HepG2 (cell line): ENCODE measurements around the gene ZBP1. TPM values are rescaled to one million over a fixed set of nuclear protein-coding genes. Genes with fewer than 3 reads are reported as not detected.

Experiments
- EP300 ChIP-seq, 3 experiments: sonication (generic) in 1 of 3; formaldehyde crosslinking in 1 of 3; IDR thresholded peaks; 2 replicates each; pipeline versions ENCODE4 v1.5.1 to v1.6.1; 2011 to 2020; ENCODE audit warnings: low read depth in 2 of 3, low read length in 2 of 3, borderline replicate concordance in 1 of 3, improper control_type of control experiment in 1 of 3, mild to moderate bottlenecking in 1 of 3, missing genetic modification reagents in 1 of 3, moderate library complexity in 1 of 3
- IRF2 ChIP-seq: IDR thresholded peaks from 2 replicates; pipeline ENCODE4 v1.6.1; 2018; ENCODE audit warnings: missing genetic modification reagents, missing compliant biosample characterization
- KDM2A ChIP-seq: sonication (generic); formaldehyde crosslinking; IDR thresholded peaks from 2 replicates; pipeline ENCODE4 v1.4.0; 2020; ENCODE audit warnings: low read depth, missing genetic modification reagents, borderline replicate concordance
- MYNN ChIP-seq: sonication (generic); formaldehyde crosslinking; IDR thresholded peaks from 2 replicates; pipeline ENCODE4 v1.4.0; 2020; ENCODE audit warnings: mild to moderate bottlenecking, low read depth, missing genetic modification reagents
- RARA ChIP-seq: IDR thresholded peaks from 2 replicates; pipeline ENCODE4 v1.6.1; 2016; ENCODE audit warnings: missing genetic modification reagents, missing compliant biosample characterization
- SALL1 ChIP-seq: sonication (generic); formaldehyde crosslinking; IDR thresholded peaks from 2 replicates; pipeline ENCODE4 v1.8.0; 2022; ENCODE audit warnings: mild to moderate bottlenecking, missing genetic modification reagents
- TARDBP ChIP-seq: sonication (generic); formaldehyde crosslinking; IDR thresholded peaks from 2 replicates; pipeline ENCODE4 v1.8.0; 2022; ENCODE audit warnings: mild to moderate bottlenecking, missing genetic modification reagents
- ZIK1 ChIP-seq: sonication (generic); formaldehyde crosslinking; IDR thresholded peaks from 2 replicates; pipeline ENCODE4 v1.5.0; 2020; ENCODE audit warnings: mild to moderate bottlenecking, low read depth, missing genetic modification reagents, borderline replicate concordance
- ZNF264 ChIP-seq: sonication (generic); formaldehyde crosslinking; IDR thresholded peaks from 2 replicates; pipeline ENCODE4 v1.4.0; 2020; ENCODE audit warnings: missing genetic modification reagents
- ZNF501 ChIP-seq: sonication (generic); formaldehyde crosslinking; IDR thresholded peaks from 2 replicates; pipeline ENCODE4 v1.5.1; 2020; ENCODE audit warnings: mild to moderate bottlenecking, moderate library complexity, missing genetic modification reagents
- ZNF891 ChIP-seq: sonication (generic); formaldehyde crosslinking; IDR thresholded peaks from 2 replicates; pipeline ENCODE4 v1.5.0; 2020; ENCODE audit warnings: mild to moderate bottlenecking, missing genetic modification reagents
- polyA plus RNA-seq, 8 experiments: library from polyadenylated mRNA; depleted of rRNA in 3 of 8; stranded (reverse) in 7 of 8; unstranded in 1 of 8; fragments of >200 nt; fragmentation: Illumina TruSeq in 4 of 8; extraction: Trizol in 4 of 8; gene quantifications; 2 replicates each; pipeline versions ENCODE4 v1.2.1 to v1.2.3, GENCODE V29; 2011 to 2016; ENCODE audit warnings: low read depth in 4 of 8, missing spikeins in 1 of 8, mixed read lengths in 1 of 8; ENCODE audit not compliant: insufficient read depth in 1 of 8
- total RNA-seq, 5 experiments: library from RNA; depleted of rRNA; stranded (reverse); fragments of >200 nt; fragmentation: Illumina TruSeq; extraction: Trizol; gene quantifications; 2 replicates each; pipeline ENCODE4 v1.2.3, GENCODE V29; 2016; ENCODE audit warnings: low read depth in 1 of 5
- TF ChIP-seq, protein P1 (sequence below): sonication (generic); formaldehyde crosslinking; IDR thresholded peaks from 2 replicates; pipeline ENCODE4 v1.5.1; 2020; ENCODE audit warnings: missing genetic modification reagents, mild to moderate bottlenecking, borderline replicate concordance
- TF ChIP-seq, protein P2 (sequence below): sonication (generic); formaldehyde crosslinking; IDR thresholded peaks from 2 replicates; pipeline ENCODE4 v1.9.0; 2022; ENCODE audit warnings: low read depth, missing genetic modification reagents
- TF ChIP-seq, protein P3 (sequence below): IDR thresholded peaks from 2 replicates; pipeline ENCODE4 v1.4.0; 2020; ENCODE audit warnings: mild to moderate bottlenecking, missing genetic modification reagents
- TF ChIP-seq, protein P4 (sequence below): sonication (generic); formaldehyde crosslinking; IDR thresholded peaks from 2 replicates; pipeline ENCODE4 v1.8.1; 2023; ENCODE audit warnings: mild to moderate bottlenecking, missing genetic modification reagents

The ZBP1 gene
- total and polyA plus RNA-seq, 2 of the 13 experiments (the other 11 are each of a cell fraction or from before 2014, with no cell fraction given) = not detected

DNA sequence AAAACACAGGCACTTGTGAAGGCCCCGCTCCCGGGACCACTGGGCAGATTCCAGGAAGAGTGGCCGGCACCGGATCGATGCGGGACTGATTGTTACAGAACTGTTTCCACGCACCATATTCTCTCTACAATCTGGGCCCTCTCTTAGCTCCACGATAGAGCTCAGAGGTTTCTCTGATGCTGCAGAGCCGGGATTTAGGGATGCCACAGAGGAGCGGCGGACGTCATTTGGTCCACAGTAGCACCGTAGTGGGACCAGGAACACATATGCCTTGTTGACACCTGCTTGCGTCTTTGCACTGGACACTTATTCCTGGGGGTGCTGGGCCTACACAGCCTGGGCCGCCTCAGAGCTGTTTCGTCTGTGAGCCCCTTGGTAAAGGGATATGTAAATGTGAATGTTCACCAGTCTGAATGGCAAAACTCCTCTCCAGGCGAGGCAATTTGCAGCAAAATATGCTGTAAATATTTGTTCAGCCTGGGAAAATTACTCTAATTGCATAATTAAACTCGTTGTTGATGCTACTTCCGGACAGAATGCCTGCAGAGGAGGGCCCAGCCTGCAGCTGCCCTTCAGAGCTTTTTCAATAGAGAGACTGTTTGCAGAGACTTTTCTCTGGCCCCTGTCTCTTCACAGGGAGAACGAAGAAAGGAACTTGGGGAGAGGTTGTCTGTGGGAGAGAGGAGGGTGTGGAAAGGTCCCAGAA lies 49.9 kb downstream of the ZBP1 start (continued):
- TF ChIP-seq RARA (CRISPR knock-in tag) (peak; percentile 39; the same call in 1 of the 2 replicates), ZNF501 (CRISPR knock-in tag) (peak; percentile 54), ZNF891 (CRISPR knock-in tag) (0 out of 2 replicates have a peak, but pooled peaks have one; percentile 37), IRF2 (CRISPR knock-in tag) (peak; percentile 35; the same call in 1 of the 2 replicates), ZNF264 (CRISPR knock-in tag) (no peak), ZIK1 (no peak), TARDBP (CRISPR knock-in tag) (no peak), SALL1 (CRISPR knock-in tag) (peak; percentile 46), EP300 (IDR thresholded peaks at IDR 0.05; ENCODE audit: low read depth in 2 of 2, low read length in 2 of 2) (peak in 1 of 2 experiments; percentile 55; a peak in 1 of 4 replicates), EP300 (CRISPR knock-in tag; IDR thresholded peaks at IDR 0.05; ENCODE audit: borderline replicate concordance) (no peak), MYNN (CRISPR knock-in tag) (no peak), KDM2A (CRISPR knock-in tag) (no peak)
- TF ChIP-seq, protein P1, sequence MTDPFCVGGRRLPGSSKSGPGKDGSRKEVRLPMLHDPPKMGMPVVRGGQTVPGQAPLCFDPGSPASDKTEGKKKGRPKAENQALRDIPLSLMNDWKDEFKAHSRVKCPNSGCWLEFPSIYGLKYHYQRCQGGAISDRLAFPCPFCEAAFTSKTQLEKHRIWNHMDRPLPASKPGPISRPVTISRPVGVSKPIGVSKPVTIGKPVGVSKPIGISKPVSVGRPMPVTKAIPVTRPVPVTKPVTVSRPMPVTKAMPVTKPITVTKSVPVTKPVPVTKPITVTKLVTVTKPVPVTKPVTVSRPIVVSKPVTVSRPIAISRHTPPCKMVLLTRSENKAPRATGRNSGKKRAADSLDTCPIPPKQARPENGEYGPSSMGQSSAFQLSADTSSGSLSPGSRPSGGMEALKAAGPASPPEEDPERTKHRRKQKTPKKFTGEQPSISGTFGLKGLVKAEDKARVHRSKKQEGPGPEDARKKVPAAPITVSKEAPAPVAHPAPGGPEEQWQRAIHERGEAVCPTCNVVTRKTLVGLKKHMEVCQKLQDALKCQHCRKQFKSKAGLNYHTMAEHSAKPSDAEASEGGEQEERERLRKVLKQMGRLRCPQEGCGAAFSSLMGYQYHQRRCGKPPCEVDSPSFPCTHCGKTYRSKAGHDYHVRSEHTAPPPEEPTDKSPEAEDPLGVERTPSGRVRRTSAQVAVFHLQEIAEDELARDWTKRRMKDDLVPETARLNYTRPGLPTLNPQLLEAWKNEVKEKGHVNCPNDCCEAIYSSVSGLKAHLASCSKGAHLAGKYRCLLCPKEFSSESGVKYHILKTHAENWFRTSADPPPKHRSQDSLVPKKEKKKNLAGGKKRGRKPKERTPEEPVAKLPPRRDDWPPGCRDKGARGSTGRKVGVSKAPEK (CRISPR knock-in tag) = no peak
- TF ChIP-seq, protein P2, sequence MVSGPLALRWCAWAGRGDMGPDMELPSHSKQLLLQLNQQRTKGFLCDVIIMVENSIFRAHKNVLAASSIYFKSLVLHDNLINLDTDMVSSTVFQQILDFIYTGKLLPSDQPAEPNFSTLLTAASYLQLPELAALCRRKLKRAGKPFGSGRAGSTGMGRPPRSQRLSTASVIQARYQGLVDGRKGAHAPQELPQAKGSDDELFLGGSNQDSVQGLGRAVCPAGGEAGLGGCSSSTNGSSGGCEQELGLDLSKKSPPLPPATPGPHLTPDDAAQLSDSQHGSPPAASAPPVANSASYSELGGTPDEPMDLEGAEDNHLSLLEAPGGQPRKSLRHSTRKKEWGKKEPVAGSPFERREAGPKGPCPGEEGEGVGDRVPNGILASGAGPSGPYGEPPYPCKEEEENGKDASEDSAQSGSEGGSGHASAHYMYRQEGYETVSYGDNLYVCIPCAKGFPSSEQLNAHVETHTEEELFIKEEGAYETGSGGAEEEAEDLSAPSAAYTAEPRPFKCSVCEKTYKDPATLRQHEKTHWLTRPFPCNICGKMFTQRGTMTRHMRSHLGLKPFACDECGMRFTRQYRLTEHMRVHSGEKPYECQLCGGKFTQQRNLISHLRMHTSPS (CRISPR knock-in tag) = 0 out of 2 replicates have a peak, but pooled peaks have one; percentile 22
- TF ChIP-seq, protein P3, sequence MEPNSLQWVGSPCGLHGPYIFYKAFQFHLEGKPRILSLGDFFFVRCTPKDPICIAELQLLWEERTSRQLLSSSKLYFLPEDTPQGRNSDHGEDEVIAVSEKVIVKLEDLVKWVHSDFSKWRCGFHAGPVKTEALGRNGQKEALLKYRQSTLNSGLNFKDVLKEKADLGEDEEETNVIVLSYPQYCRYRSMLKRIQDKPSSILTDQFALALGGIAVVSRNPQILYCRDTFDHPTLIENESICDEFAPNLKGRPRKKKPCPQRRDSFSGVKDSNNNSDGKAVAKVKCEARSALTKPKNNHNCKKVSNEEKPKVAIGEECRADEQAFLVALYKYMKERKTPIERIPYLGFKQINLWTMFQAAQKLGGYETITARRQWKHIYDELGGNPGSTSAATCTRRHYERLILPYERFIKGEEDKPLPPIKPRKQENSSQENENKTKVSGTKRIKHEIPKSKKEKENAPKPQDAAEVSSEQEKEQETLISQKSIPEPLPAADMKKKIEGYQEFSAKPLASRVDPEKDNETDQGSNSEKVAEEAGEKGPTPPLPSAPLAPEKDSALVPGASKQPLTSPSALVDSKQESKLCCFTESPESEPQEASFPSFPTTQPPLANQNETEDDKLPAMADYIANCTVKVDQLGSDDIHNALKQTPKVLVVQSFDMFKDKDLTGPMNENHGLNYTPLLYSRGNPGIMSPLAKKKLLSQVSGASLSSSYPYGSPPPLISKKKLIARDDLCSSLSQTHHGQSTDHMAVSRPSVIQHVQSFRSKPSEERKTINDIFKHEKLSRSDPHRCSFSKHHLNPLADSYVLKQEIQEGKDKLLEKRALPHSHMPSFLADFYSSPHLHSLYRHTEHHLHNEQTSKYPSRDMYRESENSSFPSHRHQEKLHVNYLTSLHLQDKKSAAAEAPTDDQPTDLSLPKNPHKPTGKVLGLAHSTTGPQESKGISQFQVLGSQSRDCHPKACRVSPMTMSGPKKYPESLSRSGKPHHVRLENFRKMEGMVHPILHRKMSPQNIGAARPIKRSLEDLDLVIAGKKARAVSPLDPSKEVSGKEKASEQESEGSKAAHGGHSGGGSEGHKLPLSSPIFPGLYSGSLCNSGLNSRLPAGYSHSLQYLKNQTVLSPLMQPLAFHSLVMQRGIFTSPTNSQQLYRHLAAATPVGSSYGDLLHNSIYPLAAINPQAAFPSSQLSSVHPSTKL (CRISPR knock-in tag) = peak; percentile 55
- TF ChIP-seq, protein P4, sequence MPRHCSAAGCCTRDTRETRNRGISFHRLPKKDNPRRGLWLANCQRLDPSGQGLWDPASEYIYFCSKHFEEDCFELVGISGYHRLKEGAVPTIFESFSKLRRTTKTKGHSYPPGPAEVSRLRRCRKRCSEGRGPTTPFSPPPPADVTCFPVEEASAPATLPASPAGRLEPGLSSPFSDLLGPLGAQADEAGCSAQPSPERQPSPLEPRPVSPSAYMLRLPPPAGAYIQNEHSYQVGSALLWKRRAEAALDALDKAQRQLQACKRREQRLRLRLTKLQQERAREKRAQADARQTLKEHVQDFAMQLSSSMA = no peak
